SU-DHL-6 (cell line): ENCODE measurements around the gene ULBP2.

ENCODE experiments used
- EZH2phosphoT487 ChIP-seq: fragments of 200-600 bp; sonication (generic), shearing (Covaris generic); conservative IDR thresholded peaks from 2 replicates; pipeline ENCODE4 v1.6.1; 2018; ENCODE audit warnings: mild to moderate bottlenecking, antibody characterized with exemption, low read length, moderate library complexity, mixed read lengths
- TF ChIP-seq, protein P1 (sequence below): fragments of 200-600 bp; sonication (generic); IDR thresholded peaks from one replicate; pipeline ENCODE4 v1.5.1; 2017; ENCODE audit warnings: antibody characterized with exemption, mild to moderate bottlenecking, low read length, moderate library complexity; ENCODE audit not compliant: insufficient read depth, poor library complexity, severe bottlenecking

DNA sequence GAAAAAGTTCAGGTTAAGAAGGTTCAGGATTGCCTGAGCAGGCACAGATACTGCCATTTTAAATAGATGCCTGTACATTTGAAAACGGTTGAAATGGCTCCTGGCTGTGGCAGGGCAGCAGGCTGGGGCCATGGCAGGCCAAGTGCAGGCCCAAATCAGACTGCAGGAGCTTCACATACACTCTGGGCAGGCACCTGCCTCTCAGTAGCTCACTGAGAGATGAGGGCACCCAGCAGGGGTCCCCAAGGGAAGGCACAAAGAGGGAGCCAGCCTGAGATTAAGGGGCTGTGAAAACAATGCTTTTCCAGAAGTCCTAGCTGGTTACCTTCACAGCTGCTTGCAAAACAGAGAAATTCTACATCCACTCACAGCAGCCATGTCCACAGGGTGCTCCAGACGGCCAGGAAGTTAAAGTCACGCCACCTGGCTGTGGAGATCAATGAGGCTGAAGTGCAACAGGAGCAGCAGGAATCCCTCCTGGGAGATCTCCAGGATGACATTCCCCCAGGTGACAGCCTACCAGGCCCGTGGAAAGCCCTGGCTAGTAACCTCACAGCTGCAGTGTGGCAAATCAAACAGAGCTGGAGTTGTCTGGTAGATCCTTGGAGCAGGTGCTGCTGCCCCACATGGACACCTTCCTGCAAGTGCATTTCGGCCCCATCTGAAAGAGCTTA lies 37.7 kb upstream of the ULBP2 start:
- TF ChIP-seq EZH2phosphoT487, result no peak
- TF ChIP-seq, protein P1, sequence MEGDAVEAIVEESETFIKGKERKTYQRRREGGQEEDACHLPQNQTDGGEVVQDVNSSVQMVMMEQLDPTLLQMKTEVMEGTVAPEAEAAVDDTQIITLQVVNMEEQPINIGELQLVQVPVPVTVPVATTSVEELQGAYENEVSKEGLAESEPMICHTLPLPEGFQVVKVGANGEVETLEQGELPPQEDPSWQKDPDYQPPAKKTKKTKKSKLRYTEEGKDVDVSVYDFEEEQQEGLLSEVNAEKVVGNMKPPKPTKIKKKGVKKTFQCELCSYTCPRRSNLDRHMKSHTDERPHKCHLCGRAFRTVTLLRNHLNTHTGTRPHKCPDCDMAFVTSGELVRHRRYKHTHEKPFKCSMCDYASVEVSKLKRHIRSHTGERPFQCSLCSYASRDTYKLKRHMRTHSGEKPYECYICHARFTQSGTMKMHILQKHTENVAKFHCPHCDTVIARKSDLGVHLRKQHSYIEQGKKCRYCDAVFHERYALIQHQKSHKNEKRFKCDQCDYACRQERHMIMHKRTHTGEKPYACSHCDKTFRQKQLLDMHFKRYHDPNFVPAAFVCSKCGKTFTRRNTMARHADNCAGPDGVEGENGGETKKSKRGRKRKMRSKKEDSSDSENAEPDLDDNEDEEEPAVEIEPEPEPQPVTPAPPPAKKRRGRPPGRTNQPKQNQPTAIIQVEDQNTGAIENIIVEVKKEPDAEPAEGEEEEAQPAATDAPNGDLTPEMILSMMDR, result no peak
